ENCODE measurements around the gene ARMCX4.

ARMCX4 gene

GRCh38 chrX:101460669-101461068 is 24.6 kb upstream of the ARMCX4 start:
- no peak overlapping the region for H3K4me2 ChIP-seq (ENCODE audit: low read length)
- no peaks in the 10 kb centered on the region for H3K79me2 ChIP-seq (ENCODE audit: control insufficient read depth, insufficient read depth, low read length)
- H3K27me3 ChIP-seq (ENCODE audit: insufficient read depth, low read length, poor library complexity) = no peaks in the 10 kb centered on the region
- H3K36me3 ChIP-seq (ENCODE audit: control insufficient read depth, insufficient read depth, low read length) = no peaks in the 10 kb centered on the region
- no peak overlapping the region for H2BK120ac ChIP-seq (ENCODE audit: low read depth, low read length)
- DNase-seq = peak; percentile 2
- no peak overlapping the region for H3K18ac ChIP-seq (ENCODE audit: low read length)
- no peak overlapping the region for H3K9ac ChIP-seq (ENCODE audit: low read length)
- no peaks in the 10 kb centered on the region for H3K79me1 ChIP-seq (ENCODE audit: low read length)
- H4K8ac ChIP-seq (ENCODE audit: low read depth, low read length) = no peak overlapping the region
- no peak overlapping the region for H4K5ac ChIP-seq (ENCODE audit: low read length)
- H3K4me3 ChIP-seq (ENCODE audit: low read length) = no peak overlapping the region
- no CpG with 5 or more reads among the region's 1 CpG for WGBS (ENCODE audit: extremely low coverage, insufficient coverage, low lambda C conversion rate)
- H3K56ac ChIP-seq (ENCODE audit: low read length) = no peak overlapping the region
- no peak overlapping the region for H3K27ac ChIP-seq (ENCODE audit: low read depth, low read length)
- no peaks in the 10 kb centered on the region for H3K4me1 ChIP-seq (ENCODE audit: control insufficient read depth, low read depth, low read length)
- no peak overlapping the region for H3K4ac ChIP-seq (ENCODE audit: low read depth, low read length)
- no peak overlapping the region for H3K23ac ChIP-seq (ENCODE audit: low read length)
- no peak overlapping the region for H2BK15ac ChIP-seq (replicated peaks; ENCODE audit: low read depth)
- H2BK5ac ChIP-seq (ENCODE audit: low read length) = no peak overlapping the region
- no peak overlapping the region for H2AK5ac ChIP-seq (ENCODE audit: low read length)

- Histone ChIP-seq H2BK120ac (ENCODE audit: low read depth, low read length) (no peak overlapping the region), H3K27me3 (ENCODE audit: insufficient read depth, low read length, poor library complexity) (no peaks in the 10 kb centered on the region), H2AK5ac (ENCODE audit: low read length) (no peak overlapping the region), H4K8ac (ENCODE audit: low read depth, low read length) (no peak overlapping the region), H2BK5ac (ENCODE audit: low read length) (no peak overlapping the region), H3K18ac (ENCODE audit: low read length) (no peak overlapping the region), H4K5ac (ENCODE audit: low read length) (no peak overlapping the region), H3K4me3 (ENCODE audit: low read length) (no peak overlapping the region), H3K9ac (ENCODE audit: low read length) (no peak overlapping the region), H2BK15ac (replicated peaks; ENCODE audit: low read depth) (no peak overlapping the region), H3K79me1 (ENCODE audit: low read length) (no peaks in the 10 kb centered on the region), H3K79me2 (ENCODE audit: control insufficient read depth, insufficient read depth, low read length) (no peaks in the 10 kb centered on the region), H3K4ac (ENCODE audit: low read depth, low read length) (no peak overlapping the region), H3K56ac (ENCODE audit: low read length) (no peak overlapping the region), H3K4me2 (ENCODE audit: low read length) (no peak overlapping the region), H3K4me1 (ENCODE audit: control insufficient read depth, low read depth, low read length) (no peaks in the 10 kb centered on the region), H3K27ac (ENCODE audit: low read depth, low read length) (no peak overlapping the region), H3K36me3 (ENCODE audit: control insufficient read depth, insufficient read depth, low read length) (no peaks in the 10 kb centered on the region), H3K23ac (ENCODE audit: low read length) (no peak overlapping the region)
- WGBS (ENCODE audit: extremely low coverage, insufficient coverage, low lambda C conversion rate) = no CpG with 5 or more reads among the region's 3 CpGs
- DNase-seq = peak; percentile 34
These were observed 22.4 kb upstream of the ARMCX4 start for GRCh38 chrX:101462892-101463291.

- H2BK15ac ChIP-seq (replicated peaks; ENCODE audit: low read depth) = no peak overlapping the region
- H3K23ac ChIP-seq (ENCODE audit: low read length) = no peak overlapping the region
- no peak overlapping the region for H4K5ac ChIP-seq (ENCODE audit: low read length)
- no peak overlapping the region for H3K27ac ChIP-seq (ENCODE audit: low read depth, low read length)
- no peaks in the 10 kb centered on the region for H3K79me2 ChIP-seq (ENCODE audit: control insufficient read depth, insufficient read depth, low read length)
- H2BK5ac ChIP-seq (ENCODE audit: low read length) = no peak overlapping the region
- H3K27me3 ChIP-seq (ENCODE audit: insufficient read depth, low read length, poor library complexity) = no peaks in the 10 kb centered on the region
- no peak overlapping the region for H3K4me2 ChIP-seq (ENCODE audit: low read length)
- H3K4me1 ChIP-seq (ENCODE audit: control insufficient read depth, low read depth, low read length) = no peaks in the 10 kb centered on the region
- H3K36me3 ChIP-seq (ENCODE audit: control insufficient read depth, insufficient read depth, low read length) = no peaks in the 10 kb centered on the region
- no peak overlapping the region for H3K56ac ChIP-seq (ENCODE audit: low read length)
- no peak overlapping the region for H3K4ac ChIP-seq (ENCODE audit: low read depth, low read length)
- WGBS (ENCODE audit: extremely low coverage, insufficient coverage, low lambda C conversion rate) = no CpG with 5 or more reads among the region's 2 CpGs
- no peak overlapping the region for H2BK120ac ChIP-seq (ENCODE audit: low read depth, low read length)
- H3K18ac ChIP-seq (ENCODE audit: low read length) = no peak overlapping the region
- no peak overlapping the region for H3K4me3 ChIP-seq (ENCODE audit: low read length)
- H3K9ac ChIP-seq (ENCODE audit: low read length) = no peak overlapping the region
- no peak overlapping the region for H2AK5ac ChIP-seq (ENCODE audit: low read length)
- peak; percentile 2 for DNase-seq
- H3K79me1 ChIP-seq (ENCODE audit: low read length) = no peaks in the 10 kb centered on the region
- H4K8ac ChIP-seq (ENCODE audit: low read depth, low read length) = no peak overlapping the region
These were observed 6.9 kb upstream of the ARMCX4 start for GRCh38 chrX:101478366-101478765.

GRCh38 chrX:101482296-101482695 is 3.0 kb upstream of the ARMCX4 start:
- Histone ChIP-seq H4K8ac (ENCODE audit: low read depth, low read length) (no peak overlapping the region), H2AK5ac (ENCODE audit: low read length) (no peak overlapping the region), H3K79me1 (ENCODE audit: low read length) (no peaks in the 10 kb centered on the region), H2BK5ac (ENCODE audit: low read length) (no peak overlapping the region), H3K4me1 (ENCODE audit: control insufficient read depth, low read depth, low read length) (no peaks in the 10 kb centered on the region), H2BK120ac (ENCODE audit: low read depth, low read length) (no peak overlapping the region), H3K27me3 (ENCODE audit: insufficient read depth, low read length, poor library complexity) (no peaks in the 10 kb centered on the region), H4K5ac (ENCODE audit: low read length) (no peak overlapping the region), H3K79me2 (ENCODE audit: control insufficient read depth, insufficient read depth, low read length) (no peaks in the 10 kb centered on the region), H3K23ac (ENCODE audit: low read length) (no peak overlapping the region), H3K9ac (ENCODE audit: low read length) (no peak overlapping the region), H3K36me3 (ENCODE audit: control insufficient read depth, insufficient read depth, low read length) (no peaks in the 10 kb centered on the region), H3K4me2 (ENCODE audit: low read length) (no peak overlapping the region), H3K4me3 (ENCODE audit: low read length) (no peak overlapping the region), H3K56ac (ENCODE audit: low read length) (no peak overlapping the region), H3K4ac (ENCODE audit: low read depth, low read length) (no peak overlapping the region), H3K27ac (ENCODE audit: low read depth, low read length) (no peak overlapping the region), H2BK15ac (replicated peaks; ENCODE audit: low read depth) (no peak overlapping the region), H3K18ac (ENCODE audit: low read length) (no peak overlapping the region)
- no peak for DNase-seq
- no CpG with 5 or more reads among the region's 4 CpGs for WGBS (ENCODE audit: extremely low coverage, insufficient coverage, low lambda C conversion rate)

- Histone ChIP-seq H3K18ac (ENCODE audit: low read length) (no peak overlapping the region), H3K4ac (ENCODE audit: low read depth, low read length) (no peak overlapping the region), H4K8ac (ENCODE audit: low read depth, low read length) (no peak overlapping the region), H3K4me2 (ENCODE audit: low read length) (no peak overlapping the region), H3K79me2 (ENCODE audit: control insufficient read depth, insufficient read depth, low read length) (no peaks in the 10 kb centered on the region), H2BK15ac (replicated peaks; ENCODE audit: low read depth) (no peak overlapping the region), H3K36me3 (ENCODE audit: control insufficient read depth, insufficient read depth, low read length) (no peaks in the 10 kb centered on the region), H3K56ac (ENCODE audit: low read length) (no peak overlapping the region), H3K9ac (ENCODE audit: low read length) (no peak overlapping the region), H2BK120ac (ENCODE audit: low read depth, low read length) (no peak overlapping the region), H3K27ac (ENCODE audit: low read depth, low read length) (no peak overlapping the region), H3K79me1 (ENCODE audit: low read length) (no peaks in the 10 kb centered on the region), H4K5ac (ENCODE audit: low read length) (no peak overlapping the region), H3K4me3 (ENCODE audit: low read length) (no peak overlapping the region), H3K27me3 (ENCODE audit: insufficient read depth, low read length, poor library complexity) (no peaks in the 10 kb centered on the region), H3K4me1 (ENCODE audit: control insufficient read depth, low read depth, low read length) (no peaks in the 10 kb centered on the region), H3K23ac (ENCODE audit: low read length) (no peak overlapping the region), H2AK5ac (ENCODE audit: low read length) (no peak overlapping the region), H2BK5ac (ENCODE audit: low read length) (no peak overlapping the region)
- WGBS (ENCODE audit: extremely low coverage, insufficient coverage, low lambda C conversion rate) = no CpG with 5 or more reads among the region's 3 CpGs
- peak; percentile 25 for DNase-seq
These were observed 1.6 kb upstream of the ARMCX4 start for GRCh38 chrX:101483705-101484104.

- Histone ChIP-seq H2BK5ac (ENCODE audit: low read length) (no peak overlapping the region), H3K27me3 (ENCODE audit: insufficient read depth, low read length, poor library complexity) (no peaks in the 10 kb centered on the region), H3K4me1 (ENCODE audit: control insufficient read depth, low read depth, low read length) (no peaks in the 10 kb centered on the region), H3K4me3 (ENCODE audit: low read length) (no peak overlapping the region), H4K8ac (ENCODE audit: low read depth, low read length) (no peak overlapping the region), H3K56ac (ENCODE audit: low read length) (no peak overlapping the region), H3K23ac (ENCODE audit: low read length) (no peak overlapping the region), H3K36me3 (ENCODE audit: control insufficient read depth, insufficient read depth, low read length) (no peaks in the 10 kb centered on the region), H3K4ac (ENCODE audit: low read depth, low read length) (no peak overlapping the region), H3K9ac (ENCODE audit: low read length) (no peak overlapping the region), H3K79me1 (ENCODE audit: low read length) (no peaks in the 10 kb centered on the region), H3K18ac (ENCODE audit: low read length) (no peak overlapping the region), H2BK15ac (replicated peaks; ENCODE audit: low read depth) (no peak overlapping the region), H3K27ac (ENCODE audit: low read depth, low read length) (no peak overlapping the region), H3K4me2 (ENCODE audit: low read length) (no peak overlapping the region), H3K79me2 (ENCODE audit: control insufficient read depth, insufficient read depth, low read length) (no peaks in the 10 kb centered on the region), H2AK5ac (ENCODE audit: low read length) (no peak overlapping the region), H4K5ac (ENCODE audit: low read length) (no peak overlapping the region), H2BK120ac (ENCODE audit: low read depth, low read length) (no peak overlapping the region)
- WGBS (ENCODE audit: extremely low coverage, insufficient coverage, low lambda C conversion rate) = no CpG with 5 or more reads among the region's 6 CpGs
- no peak for DNase-seq
These were observed 1.1 kb upstream of the ARMCX4 start for GRCh38 chrX:101484135-101484534.

Data from mesendoderm (in vitro differentiated cells).